NCI-H446 (cell line): ENCODE results near the gene ATPAF1.
"Not testable (repeated sequence)": the region's sequence is repeated elsewhere in the genome, so short reads cannot be mapped to it uniquely, and the experiment has no call there.

Experiments
- DNase-seq, 2 experiments: peaks; one replicate each; lab custom pipeline; 2025; lab: John Stamatoyannopoulos, UW

ATPAF1 gene

DNA sequence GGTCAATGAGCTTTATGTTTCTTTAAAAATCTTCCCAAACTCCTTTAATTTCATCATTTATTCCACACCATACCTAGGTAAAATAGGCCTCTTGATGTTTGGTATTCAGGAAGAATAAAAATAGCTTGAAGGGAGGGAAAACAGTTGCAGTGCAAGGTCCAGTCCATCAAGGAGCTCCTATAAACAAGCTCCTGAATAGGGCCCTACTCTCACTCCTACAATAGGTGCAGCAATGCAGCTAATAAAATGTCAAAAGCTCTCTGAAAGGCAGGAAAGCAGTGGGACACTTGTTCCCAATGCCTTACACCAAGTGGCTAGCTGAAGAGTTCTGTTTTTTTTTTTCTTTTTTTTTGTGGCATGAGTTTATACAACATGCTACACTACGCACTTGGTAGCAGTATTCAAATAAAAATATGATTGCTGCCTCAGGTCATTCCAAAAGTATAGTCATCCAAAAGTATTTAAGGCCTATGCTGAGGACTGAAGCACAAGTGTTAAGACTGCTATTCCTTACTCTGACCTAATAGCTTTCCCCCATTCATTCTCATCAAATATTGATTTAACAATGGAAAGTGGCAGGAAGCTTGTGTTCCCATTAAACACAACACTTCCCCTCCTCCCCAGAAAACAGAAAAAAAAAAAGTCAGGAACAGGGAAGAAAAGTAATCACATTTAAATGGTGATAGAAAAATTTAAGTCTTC, 13.3 kb upstream of the ATPAF1 start:
- no peak for DNase-seq

DNA sequence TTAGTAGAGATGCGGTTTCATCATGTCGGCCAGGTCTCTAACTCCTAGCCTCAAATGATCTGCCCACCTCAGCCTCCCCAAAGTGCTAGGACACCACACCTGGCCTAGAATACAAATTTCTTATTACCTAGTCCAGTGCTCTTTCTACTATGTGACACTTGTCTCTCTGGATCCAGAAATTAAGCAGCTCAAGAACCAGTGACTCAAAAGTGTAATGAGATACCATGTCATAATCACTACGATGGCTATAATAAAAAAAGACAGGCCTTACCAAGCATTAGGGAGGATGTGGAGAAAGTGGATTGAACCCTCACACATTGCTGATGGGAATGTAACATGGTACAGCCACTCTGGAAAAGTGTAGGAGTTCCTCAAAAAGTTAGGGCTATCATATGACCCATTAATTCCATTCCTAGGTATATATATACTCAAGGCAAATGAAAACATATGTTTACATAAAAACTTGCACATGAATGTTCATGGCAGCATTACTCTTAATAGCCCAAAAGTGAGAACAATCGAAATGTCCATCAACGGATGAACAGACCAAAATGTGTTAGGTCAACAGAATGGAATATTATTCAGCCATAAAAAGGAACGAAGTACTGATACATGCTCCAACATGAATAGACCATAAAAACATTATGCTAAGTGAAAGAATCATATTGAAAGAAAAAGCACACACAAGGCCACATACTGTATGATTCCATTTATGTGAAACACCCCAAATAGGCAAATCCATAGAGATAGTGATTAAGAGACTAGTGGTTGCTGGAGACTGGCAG, 11.8 kb upstream of the ATPAF1 start:
- DNase-seq: no peak

DNA sequence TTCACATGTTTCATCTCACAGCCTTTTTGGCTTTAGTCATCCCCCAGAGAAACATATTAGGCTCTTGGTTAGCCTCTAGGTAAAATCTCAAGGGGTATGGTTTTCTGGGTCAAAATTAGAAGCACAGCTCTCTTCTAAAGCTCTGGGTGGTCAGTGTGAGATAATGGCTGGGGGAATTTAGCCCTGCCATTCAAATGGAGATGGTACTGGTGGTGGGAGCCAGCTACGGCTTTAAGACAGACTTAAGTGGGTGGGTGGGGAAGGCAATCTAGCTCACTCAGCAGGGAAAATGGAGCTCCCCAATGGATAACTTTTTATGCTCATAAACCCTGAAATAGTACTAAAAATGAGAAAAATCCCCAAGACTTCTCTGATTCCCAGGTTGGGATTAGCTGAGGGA, 9.2 kb upstream of the ATPAF1 start:
- DNase-seq: no peak

DNA sequence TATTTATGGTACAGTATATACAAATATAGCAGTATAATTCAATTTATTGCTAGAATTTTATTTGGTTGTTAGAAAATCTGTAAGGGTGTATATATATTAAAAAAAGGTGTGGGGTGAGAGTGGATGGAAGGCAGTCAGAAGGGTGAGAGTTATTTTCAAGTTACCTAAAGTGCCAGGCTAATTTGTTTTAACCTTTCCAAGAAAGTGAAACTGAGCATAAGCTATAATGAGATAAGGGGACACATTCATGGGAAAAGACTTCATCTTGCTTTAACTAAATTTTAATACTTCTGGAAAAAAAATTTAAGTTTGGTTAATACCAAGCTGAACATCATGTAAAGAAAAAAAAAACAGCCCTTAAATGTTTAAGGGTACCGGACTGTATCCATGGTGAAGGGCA, 8.4 kb upstream of the ATPAF1 start:
- DNase-seq: no peak

DNA sequence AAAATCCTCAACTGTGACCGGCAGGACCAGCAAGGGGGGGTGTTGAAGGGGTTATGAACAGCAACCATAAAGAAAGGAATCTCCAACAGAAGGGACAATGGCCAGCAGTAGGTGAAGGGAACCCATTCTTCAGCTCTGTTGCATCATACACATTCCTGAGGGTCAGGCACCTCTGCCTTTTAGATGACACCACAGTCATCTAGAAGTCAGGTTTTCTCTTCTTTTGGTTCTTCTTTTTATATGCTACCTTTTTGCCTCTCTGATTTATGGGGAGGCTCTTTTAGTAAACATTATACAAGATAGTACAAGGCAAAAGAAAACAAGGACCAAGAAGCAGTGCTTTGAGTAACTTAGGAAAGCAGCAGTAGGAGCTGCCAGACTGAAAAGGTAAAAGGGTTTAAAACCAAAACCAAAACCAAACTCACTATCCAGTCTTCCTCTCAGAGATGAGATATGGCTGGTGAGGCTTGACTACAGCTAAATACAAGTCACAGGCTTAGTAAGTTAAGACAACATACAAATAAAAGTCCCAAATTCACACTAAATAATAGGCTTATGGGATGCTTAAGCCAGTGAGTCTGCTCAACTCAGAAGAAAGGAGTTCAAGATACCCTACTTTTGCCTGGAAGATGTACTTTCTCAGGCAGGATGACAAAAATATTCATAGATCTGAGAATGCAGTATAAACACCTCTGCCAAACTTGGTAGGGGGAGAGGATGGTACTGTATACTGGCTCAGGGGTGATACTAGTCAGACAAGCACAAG, 7.6 kb upstream of the ATPAF1 start:
- no peak for DNase-seq

DNA sequence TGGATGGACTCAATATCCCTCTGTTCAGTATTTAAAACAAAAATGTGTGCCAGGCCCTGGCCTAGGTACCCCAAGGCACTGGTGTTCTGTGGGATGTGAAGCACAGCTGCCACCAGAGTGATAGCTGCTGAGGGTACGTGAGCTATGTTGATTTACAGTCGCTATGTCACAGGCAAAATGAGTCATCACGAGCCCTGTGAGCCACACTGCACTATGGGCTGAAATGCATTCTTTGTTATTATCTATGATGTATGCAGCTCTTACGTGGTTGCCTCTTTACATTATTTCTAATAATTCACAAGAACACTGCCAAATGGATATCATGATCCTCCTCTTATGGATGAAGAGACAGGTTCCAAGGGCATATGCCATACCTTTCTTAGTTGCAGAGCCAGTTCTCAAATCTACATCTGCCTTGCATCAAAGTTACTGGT, 5.6 kb upstream of the ATPAF1 start:
- DNase-seq: no peak

DNA sequence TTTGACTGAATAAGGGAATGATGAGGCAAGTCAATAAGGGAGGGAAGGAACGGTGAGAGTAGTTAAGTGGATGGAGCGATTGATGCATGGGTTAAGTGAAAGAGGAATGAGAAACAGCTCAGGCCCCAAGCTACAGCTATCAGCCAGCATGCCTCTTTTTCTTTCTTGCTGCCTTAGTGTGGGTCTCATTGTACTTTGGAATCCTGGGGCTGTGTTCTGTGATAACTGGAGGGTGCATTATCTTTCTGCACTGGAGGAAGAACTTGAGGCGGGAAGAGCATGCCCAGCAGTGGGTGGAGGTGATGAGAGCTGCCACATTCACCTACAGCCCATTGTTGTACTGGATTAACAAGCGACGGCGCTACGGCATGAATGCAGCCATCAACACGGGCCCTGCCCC, 4.5 kb upstream of the ATPAF1 start:
- no peak for DNase-seq

DNA sequence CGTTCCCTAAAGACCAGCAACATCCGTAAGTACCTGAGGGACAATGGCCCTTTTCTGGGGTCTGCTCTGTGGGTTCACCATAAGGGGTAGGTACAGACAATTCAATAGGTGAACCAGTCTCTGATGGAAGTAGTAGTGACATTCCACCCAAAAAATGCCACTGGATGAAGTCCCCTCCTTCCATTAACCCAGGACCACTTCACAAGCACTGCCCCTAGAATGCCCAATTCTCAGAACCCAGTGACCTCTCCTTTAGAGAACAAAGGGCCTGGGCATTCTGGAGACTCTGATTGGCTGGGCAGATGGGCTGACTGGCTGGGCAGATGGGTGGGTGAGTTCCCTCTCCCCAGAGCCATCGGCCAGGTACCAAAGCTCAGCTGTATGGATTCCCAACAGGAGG, 3.4 kb upstream of the ATPAF1 start, which contains the start of gene TEX38:
Gene TEX38 (plus strand): TSS at position 301 of the 400 bp plus-strand sequence. CDS start 81 bp downstream, at position 382.
- no peak for DNase-seq

DNA sequence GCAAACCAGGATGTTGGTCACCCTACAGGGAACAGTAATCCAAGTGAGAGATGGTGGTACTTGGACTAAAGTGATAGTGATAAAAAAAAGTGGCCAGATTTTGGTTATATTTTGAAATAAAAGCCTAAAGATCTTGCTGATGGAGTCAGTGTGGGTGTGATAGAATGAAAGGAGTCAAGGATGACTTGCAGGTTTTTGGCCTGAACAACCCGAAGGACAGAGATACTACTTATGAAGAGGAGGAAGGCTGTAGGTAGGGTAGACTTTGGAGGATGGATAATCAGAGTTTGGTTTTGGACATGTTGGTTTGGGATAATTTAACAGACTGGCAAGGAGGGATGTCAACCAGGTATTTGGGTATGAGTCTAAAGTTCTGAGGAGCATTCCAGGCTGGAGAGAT, 2.0 kb upstream of the ATPAF1 start:
- DNase-seq: no peak

DNA sequence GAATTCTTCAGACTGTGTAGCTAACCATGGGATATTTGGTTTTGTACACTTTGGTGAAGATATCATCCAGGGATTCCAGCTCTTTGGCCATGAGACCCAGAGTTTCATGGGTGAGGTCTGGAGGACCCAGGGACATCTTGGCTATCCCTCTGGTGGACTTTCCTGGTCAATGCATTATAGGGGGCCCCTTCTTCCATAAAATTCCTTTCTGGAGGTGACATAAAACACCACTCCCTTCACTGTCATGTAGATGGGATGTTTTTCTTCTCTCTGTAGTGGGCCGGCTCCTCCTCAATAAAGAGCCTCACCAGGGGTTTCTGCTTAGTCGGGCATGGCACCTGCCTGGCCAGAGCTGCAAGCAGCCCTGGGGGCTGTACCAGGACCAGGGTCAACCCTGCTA, 2.2 kb downstream of the ATPAF1 start:
- no peak for DNase-seq

DNA sequence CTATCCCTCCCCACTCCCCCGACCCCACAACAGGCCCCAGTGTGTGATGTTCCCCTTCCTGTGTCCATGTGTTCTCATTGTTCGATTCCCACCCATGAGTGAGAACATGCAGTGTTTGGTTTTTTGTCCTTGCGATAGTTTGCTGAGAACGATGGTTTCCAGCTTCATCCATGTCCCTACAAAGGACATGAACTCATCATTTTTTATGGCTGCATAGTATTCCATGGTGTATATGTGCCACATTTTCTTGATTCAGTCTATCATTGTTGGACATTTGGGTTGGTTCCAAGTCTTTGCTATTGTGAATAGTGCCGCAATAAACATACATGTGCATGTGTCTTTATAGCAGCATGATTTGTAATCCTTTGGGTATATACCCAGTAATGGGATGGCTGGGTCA, 5.2 kb downstream of the ATPAF1 start:
- not testable (repeated sequence) for DNase-seq

DNA sequence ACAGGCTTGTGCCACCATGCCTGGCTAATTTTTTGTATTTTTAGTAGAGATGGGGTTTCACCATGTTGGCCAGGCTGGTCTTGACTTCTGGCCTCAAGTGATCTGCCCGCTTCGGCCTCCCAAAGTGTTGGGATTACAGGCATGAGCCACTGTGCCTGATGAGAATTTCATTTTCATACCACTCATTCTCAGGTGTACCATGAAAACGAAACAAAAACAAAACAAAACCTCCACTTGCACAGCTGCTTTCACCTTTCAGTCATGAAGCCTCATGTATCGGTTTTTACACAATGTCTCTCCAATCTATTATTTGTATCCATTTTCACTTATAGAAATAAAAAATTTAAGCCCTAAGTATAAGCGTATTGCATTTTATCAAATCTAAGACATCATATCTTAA, 8.0 kb downstream of the ATPAF1 start:
- DNase-seq: not testable (repeated sequence)

DNA sequence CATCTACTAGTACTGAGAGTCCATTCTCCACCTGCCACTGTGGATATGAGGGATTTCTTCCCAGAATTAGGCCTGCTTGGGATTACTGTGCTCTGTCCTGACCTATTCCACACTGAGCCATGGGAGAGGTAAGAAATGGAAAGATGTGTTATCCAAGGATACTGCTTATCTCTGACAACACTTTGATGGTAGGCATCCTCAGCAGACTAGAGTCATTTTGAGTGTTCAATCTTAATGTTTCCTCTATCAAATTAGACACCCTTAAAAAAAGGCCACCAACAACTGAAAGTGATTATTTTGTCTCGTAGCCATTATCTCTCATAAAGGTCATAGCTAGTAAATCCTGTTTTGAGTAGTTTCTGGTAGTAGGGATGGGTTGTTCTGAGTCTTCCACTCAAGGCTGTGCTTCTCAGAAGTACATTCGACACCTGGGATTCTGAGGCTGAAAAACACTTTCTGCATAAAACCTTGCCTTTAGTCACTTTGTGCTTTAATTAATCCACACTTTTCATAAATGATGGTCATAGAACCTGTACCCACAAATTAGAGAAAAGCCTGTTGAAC, 8.8 kb downstream of the ATPAF1 start:
- DNase-seq: no peak

DNA sequence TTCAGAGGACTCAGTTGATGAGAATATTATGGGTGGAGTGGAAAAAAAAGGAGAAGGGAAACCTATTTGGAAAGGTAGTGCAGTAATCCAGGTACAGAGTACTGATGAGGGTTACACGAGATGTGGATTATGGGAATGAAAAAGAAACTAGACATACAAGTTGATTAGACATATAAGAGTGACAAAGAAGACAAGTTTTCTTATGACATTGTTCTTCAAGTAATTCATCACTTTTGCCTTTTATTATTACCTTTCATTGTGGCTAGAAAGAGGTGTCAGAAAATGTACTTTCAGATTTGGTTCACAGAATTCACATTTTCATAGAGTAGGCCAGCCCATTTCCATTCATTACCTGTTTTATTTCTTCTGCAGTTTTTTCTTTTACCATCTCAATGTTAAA, 10.4 kb downstream of the ATPAF1 start:
- DNase-seq: no peak

DNA sequence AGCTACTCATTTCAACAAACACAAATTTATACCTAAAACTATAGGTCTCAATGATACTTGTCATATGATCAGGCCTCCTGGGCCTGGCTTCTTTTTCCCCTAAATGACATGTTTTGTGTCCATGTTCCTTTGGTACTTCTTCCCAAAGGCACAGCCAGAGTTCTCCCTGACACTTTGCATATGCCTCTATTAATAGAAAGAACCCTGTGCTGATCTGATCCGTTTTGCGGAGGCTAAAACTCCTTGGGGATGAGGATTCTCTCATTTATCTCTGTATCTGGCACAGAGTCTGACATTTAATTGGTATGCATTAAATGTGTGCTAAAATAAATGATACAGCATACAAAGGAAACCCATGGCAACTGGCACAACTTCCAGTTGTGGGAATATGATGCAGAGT, 11.5 kb downstream of the ATPAF1 start:
- DNase-seq: peak; percentile 63 to 69

DNA sequence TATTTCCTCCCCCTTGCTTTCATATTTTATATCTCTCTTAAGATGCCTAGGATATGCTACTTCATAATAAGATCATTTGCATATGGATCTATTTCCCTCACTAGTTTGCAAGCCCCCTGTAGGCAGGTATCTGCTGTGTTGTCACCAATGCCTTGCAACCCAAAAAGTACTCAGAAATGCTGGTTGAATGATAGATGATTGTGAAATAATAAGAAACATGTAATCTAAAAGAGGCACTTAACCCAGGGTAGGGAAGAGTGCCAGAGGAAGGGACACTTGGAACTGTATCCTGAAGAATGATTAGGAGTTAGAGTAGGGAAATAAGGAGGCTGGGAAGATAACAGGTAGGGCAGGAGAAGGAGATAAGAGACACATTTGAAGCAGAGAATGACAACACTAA, 12.3 kb downstream of the ATPAF1 start:
- DNase-seq: no peak

DNA sequence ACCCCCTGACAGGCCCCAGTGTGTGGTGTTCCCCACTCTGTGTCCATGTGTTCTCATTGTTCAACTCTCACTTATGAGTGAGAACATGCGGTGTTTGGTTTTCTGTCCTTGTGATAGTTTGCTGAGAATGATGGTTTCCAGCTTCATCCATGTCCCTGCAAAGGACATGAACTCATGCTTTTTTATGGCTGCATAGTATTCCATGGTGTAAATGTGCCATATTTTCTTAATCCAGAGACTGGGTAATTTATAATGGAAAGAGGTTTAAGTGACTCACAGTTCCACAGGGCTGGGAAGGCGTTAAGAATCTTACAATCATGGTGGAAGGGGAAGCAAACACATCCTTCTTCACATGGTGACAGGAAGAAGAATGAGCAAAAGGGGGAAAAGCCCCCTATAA, 13.5 kb downstream of the ATPAF1 start:
- DNase-seq: not testable (repeated sequence)

DNA sequence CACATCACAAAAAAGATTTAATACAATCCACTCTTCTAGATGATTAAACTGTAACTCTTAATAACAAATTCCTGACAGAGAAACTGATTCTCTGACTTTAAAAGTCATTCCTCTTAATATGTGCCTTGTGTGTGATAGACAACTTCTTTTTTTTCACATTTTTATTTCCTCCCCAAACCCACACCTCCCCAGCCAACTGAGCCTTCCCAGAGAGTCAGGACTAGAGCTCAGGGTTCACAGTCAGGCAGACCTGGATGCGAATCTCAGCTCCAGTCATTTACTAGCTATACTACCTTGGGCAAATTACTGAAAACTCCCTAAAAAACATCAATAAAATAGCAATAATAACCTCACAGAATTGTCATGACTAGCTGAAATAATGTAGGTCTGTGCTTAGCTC, 14.2 kb downstream of the ATPAF1 start:
- no peak for DNase-seq

DNA sequence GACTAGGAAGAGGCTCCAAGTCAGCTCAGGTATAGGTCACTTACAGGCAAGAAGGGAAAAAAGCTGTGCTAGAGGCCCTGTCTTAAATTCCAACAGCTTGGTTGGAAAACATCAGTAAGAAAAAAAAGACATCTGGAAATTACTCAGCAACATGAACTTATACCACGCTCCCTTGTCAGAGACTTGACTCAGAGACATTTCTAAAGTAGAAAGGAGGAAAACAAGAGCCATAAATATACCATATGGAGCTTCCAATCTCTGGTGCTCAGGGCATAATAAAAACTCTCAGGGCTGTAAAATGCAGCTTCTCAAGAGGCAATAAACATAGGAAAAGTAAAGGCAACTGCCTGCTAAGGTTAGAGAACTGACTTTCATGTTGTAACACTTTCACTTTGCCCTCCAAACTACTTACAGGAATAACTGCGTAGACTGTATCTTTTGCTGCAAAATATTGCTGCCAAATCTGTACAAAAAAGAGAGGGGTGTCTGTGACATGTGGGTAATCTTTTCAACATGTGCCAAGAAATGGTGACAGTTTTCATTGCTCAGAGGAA, 14.7 kb downstream of the ATPAF1 start:
- no peak for DNase-seq

DNA sequence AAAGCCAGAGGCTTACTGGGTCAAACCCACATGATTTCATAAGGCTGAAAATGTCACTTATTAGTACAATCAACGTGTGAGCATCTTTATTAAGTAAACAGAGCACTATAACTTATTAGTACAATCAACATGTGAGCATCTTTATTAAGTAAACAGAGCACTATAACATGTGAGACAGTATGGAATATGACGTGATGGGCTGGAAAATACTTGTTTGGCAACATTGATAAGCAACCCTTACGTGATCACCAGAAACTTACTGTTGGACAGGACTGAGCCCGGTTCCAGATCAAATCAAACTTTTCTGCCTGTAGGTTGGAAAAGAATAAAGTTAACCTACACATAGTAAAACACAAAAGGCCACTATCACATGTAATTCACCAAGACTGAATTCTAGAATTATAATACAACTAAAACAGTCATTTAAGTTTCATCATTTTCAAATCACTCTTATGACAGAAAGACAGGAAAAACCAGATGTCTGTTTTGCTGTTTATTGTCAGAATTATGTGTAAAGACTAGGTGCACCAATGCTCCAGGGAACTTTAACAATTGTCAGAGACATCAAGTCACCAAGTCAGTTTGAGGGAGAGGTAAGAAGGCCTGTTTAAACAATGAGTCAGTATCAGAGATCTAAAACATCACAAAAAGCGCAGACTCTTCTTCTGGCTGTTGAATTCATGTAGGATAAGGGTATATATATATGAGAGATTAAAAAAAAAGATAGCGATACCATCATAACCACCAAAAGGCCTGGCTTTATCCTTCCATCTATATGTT, 15.7 kb downstream of the ATPAF1 start:
- DNase-seq: no peak

DNA sequence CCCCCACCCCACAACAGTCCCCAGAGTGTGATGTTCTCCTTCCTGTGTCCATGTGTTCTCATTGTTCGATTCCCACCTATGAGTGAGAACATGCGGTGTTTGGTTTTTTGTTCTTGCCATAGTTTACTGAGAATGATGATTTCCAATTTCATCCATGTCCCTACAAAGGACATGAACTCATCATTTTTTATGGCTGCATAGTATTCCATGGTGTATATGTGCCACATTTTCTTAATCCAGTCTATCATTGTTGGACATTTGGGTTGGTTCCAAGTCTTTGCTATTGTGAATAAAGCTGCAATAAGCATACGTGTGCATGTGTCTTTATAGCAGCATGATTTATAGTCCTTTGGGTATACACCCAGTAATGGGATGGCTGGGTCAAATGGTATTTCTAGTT, 17.0 kb downstream of the ATPAF1 start:
- not testable (repeated sequence) for DNase-seq
